ENCODE results near the gene ANKRD30A.

Gene ANKRD30A

GRCh38 chr10:37401225-37401624, 275.8 kb downstream of the ANKRD30A start:
- no peak for DNase-seq
- intact Hi-C loops (cut with DNase I) = no loop called here

GRCh38 chr10:37403776-37404175, 278.4 kb downstream of the ANKRD30A start:
- DNase-seq = no peak
- intact Hi-C loops (cut with DNase I) = no loop called here
